Measurements from ENCODE around the gene PPARG. TPM values are rescaled to one million over a fixed set of nuclear protein-coding genes. Genes with fewer than 3 reads are reported as not detected.
A peak's percentile ranks its signal among the peaks of the same experiment; 100 is the strongest.

Gene PPARG
- total RNA-seq (2014; rRNA removed; shearing (Covaris generic)) (0.76 TPM in 1 of 2 replicates, not detected in the other), polyA plus RNA-seq (2016; fragmentation: Nextera tagmentation; extraction: Ambion mirVana) (0.49 and 0.79 TPM in 2 replicates)

DNA sequence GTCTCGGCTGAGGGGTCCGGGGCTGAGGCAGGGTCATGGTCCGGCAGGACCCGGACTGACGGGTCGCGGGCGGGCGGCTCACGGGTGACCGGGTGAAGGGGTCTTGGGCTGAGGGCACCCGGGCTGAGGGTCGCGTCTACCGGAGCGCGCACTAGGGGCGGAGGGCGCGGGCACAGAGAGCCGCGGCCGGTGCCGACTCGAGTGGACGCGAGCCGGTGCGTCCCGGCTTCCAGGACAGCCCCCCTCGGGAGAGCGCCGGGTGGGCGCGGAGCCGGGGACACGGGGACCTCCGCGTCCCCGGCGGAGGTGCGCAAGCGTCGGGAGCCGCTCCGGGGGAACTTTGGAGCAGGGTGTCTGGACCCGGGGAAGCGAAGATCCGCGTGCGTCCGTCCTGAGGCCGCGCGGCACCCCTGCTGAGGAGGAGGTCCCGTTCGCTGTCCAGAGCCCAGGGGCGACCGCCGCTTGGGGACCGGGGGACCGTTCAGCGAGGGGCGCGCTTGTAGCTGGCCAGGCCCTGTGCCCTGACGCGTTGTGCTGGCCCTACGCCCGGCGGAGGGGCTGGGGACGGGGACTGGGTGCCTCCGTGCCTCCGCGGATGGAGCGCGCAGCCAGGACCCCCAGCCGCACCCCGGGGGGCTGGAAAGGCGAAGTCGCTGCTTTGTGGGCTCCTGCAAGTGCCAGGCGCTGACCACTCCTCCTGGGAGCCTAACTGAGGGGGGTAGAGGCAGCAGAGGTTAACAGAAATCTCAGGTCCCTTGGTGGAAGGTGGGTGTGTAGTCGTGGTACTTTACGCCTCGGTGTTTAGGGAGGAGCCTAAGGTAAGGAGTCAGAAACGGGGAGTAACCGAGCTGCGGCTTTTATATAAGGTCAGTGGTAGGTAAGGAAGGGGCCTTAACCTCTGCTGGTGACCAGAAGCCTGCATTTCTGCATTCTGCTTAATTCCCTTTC, at the start of gene PPARG:
PPARG (plus strand) TSS at position 889 of the 948 bp plus-strand sequence. CDS start 90,642 bp downstream, outside the sequence.
- 2% methylated on average over 57 to 83 of the region's 87 CpGs for WGBS, 2 experiments (ENCODE audit: low coverage in 1 of 2, low lambda C conversion rate in 2 of 2, missing lambda C conversion rate in 2 of 2)
- Histone ChIP-seq H3K36me3 (ENCODE audit: low read depth) (no peaks in the 10 kb centered on the region), H3K27ac (no peak within 1 kb of the TSS), H3K4me1 (ENCODE audit: insufficient read depth) (no peaks in the 10 kb centered on the region), H3K4me3 (peak within 1 kb of the TSS; percentile 72), H3K27me3 (replicated peaks; ENCODE audit: insufficient read depth) (0 out of 2 replicates have a peak, but pooled peaks cover 4% of the 10 kb centered on the region), H2AFZ (peak within 1 kb of the TSS; percentile 81), H3F3A (ENCODE audit: insufficient read depth) (peaks cover 12% of the 10 kb centered on the region), H4K20me1 (ENCODE audit: insufficient read depth) (no peaks in the 10 kb centered on the region), H3K9me2 (ENCODE audit: insufficient read depth) (no peaks in the 10 kb centered on the region), H3K79me2 (ENCODE audit: insufficient read depth) (no peaks in the 10 kb centered on the region), H3K4me2 (ENCODE audit: unreplicated experiment) (peak within 1 kb of the TSS; percentile 78), H3K9me3 (ENCODE audit: low read depth) (no peaks in the 10 kb centered on the region), H3K9ac (peak within 1 kb of the TSS; percentile 59)
- in situ Hi-C loops (cut with MboI), result no loop called here
- TF ChIP-seq EZH2 (IDR thresholded peaks at IDR 0.05; ENCODE audit: insufficient read depth, poor library complexity, severe bottlenecking), result peak; percentile 12
- no peak for TF ChIP-seq EZH2phosphoT487 (IDR thresholded peaks at IDR 0.05; ENCODE audit: insufficient read depth, low read depth)
- DNase-seq, result peak; percentile 45

DNA sequence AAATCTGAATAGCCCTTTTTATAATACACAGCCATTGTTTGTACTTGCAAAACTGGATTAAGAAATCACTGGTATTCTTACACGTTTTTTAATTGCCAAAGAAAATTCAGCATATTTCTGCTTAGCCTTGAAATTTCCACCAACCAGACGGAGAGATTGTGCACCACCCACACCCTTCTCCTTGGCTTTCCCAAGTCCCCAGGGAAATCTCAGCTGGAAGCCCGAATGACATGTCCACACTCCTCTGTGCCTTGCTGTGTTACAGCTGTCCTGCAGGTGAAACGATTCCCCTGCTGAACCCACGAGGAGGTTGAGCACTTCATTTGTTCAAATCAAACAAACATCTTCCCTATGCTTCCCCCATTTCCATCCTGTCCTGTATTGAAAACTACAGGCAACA, 49.6 kb upstream of the PPARG start:
- H4K20me1 ChIP-seq (ENCODE audit: insufficient read depth), result no peaks in the 10 kb centered on the region
- no peak overlapping the region for H3K4me3 ChIP-seq
- H3K27ac ChIP-seq, result no peak overlapping the region
- H2AFZ ChIP-seq, result no peak overlapping the region
- no peaks in the 10 kb centered on the region for H3K36me3 ChIP-seq (ENCODE audit: low read depth)
- H3K9ac ChIP-seq, result no peak overlapping the region
- 10 to 14% methylated on average over 5 of the region's 5 CpGs for WGBS, 2 experiments (ENCODE audit: low coverage in 1 of 2, low lambda C conversion rate in 2 of 2, missing lambda C conversion rate in 2 of 2)
- no peaks in the 10 kb centered on the region for H3K9me2 ChIP-seq (ENCODE audit: insufficient read depth)
- no peak overlapping the region for H3K4me2 ChIP-seq (ENCODE audit: unreplicated experiment)
- H3F3A ChIP-seq (ENCODE audit: insufficient read depth), result no peaks in the 10 kb centered on the region
- peaks cover 35% of the 10 kb centered on the region for H3K27me3 ChIP-seq (replicated peaks; ENCODE audit: insufficient read depth)
- DNase-seq, result peak; percentile 8
- no peaks in the 10 kb centered on the region for H3K9me3 ChIP-seq (ENCODE audit: low read depth)
- in situ Hi-C loops (cut with MboI), result no loop called here
- no peak for TF ChIP-seq EZH2phosphoT487 (IDR thresholded peaks at IDR 0.05; ENCODE audit: insufficient read depth, low read depth)
- no peak for TF ChIP-seq EZH2 (IDR thresholded peaks at IDR 0.05; ENCODE audit: insufficient read depth, poor library complexity, severe bottlenecking)
- H3K4me1 ChIP-seq (ENCODE audit: insufficient read depth), result no peaks in the 10 kb centered on the region
- H3K79me2 ChIP-seq (ENCODE audit: insufficient read depth), result no peaks in the 10 kb centered on the region

DNA sequence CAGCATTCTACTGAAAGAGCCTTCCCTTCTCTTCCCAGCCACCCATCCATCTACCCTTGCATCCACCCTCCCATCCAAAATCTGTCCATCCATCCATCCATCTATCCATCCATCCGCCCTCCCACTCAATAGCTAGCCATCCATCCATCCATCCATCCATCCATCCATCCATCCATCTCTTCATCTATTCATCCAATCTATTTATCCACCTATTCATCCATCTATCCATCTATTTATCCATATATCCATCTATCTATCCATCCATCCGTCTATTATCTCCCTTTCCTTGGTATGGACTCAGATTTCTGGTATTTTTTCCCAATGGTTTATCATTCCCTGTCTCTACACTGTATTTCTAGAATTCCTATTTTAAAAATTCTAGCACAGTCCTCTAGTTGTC, 46.1 kb upstream of the PPARG start:
- H3K9me3 ChIP-seq (ENCODE audit: low read depth), result no peaks in the 10 kb centered on the region
- in situ Hi-C loops (cut with MboI), result no loop called here
- H4K20me1 ChIP-seq (ENCODE audit: insufficient read depth), result no peaks in the 10 kb centered on the region
- no peak overlapping the region for H3K27ac ChIP-seq
- no peak overlapping the region for H3K4me2 ChIP-seq (ENCODE audit: unreplicated experiment)
- no peak overlapping the region for H3K9ac ChIP-seq
- no peak overlapping the region for H2AFZ ChIP-seq
- H3K79me2 ChIP-seq (ENCODE audit: insufficient read depth), result no peaks in the 10 kb centered on the region
- peaks cover 45% of the 10 kb centered on the region for H3K27me3 ChIP-seq (replicated peaks; ENCODE audit: insufficient read depth)
- TF ChIP-seq EZH2 (IDR thresholded peaks at IDR 0.05; ENCODE audit: insufficient read depth, poor library complexity, severe bottlenecking) (no peak), EZH2phosphoT487 (IDR thresholded peaks at IDR 0.05; ENCODE audit: insufficient read depth, low read depth) (no peak)
- H3K4me1 ChIP-seq (ENCODE audit: insufficient read depth), result no peaks in the 10 kb centered on the region
- 14 to 30% methylated on average over 2 of the region's 2 CpGs for WGBS, 2 experiments (ENCODE audit: low coverage in 1 of 2, low lambda C conversion rate in 2 of 2, missing lambda C conversion rate in 2 of 2)
- H3F3A ChIP-seq (ENCODE audit: insufficient read depth), result no peaks in the 10 kb centered on the region
- no peaks in the 10 kb centered on the region for H3K36me3 ChIP-seq (ENCODE audit: low read depth)
- H3K9me2 ChIP-seq (ENCODE audit: insufficient read depth), result no peaks in the 10 kb centered on the region
- DNase-seq, result no peak
- no peak overlapping the region for H3K4me3 ChIP-seq

DNA sequence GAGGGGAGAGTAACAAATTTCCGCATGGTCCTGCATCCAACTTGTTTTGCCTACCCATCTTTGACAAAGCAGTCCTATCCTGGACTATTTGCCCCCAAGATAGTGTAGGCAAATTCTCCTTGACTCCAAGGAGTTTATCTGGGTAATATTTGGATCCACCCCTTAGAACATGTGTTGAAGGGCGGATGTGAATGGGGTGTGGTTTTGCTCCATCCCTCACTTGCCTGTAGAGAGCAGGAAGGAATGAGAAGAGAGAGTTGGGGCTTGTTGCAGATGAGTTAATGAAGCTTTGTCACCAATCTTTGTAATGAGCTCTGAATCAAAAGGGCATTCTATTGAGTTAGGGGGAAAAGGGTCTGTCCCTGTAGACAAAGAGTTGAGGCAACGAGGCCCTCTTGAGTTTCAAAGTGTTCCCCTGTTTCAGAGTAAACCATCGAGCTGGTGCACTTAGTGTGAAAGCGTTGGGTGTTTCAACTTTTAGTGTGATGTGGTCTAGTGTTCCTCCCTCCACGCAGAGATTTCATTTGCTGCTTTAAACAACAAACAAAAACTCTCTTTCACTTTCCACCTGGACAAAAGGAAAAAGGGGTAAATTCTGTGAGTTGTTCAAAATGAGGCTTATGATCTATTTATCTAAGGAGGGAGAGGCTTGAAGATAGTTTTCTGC, 42.2 kb upstream of the PPARG start:
- H3K4me2 ChIP-seq (ENCODE audit: unreplicated experiment), result no peak overlapping the region
- no peak overlapping the region for H3K9ac ChIP-seq
- no peaks in the 10 kb centered on the region for H3K79me2 ChIP-seq (ENCODE audit: insufficient read depth)
- H3K4me3 ChIP-seq, result no peak overlapping the region
- no peak for DNase-seq
- in situ Hi-C loops (cut with MboI), result no loop called here
- no peak overlapping the region for H3K27ac ChIP-seq
- no peak overlapping the region for H2AFZ ChIP-seq
- no peaks in the 10 kb centered on the region for H3K9me2 ChIP-seq (ENCODE audit: insufficient read depth)
- H4K20me1 ChIP-seq (ENCODE audit: insufficient read depth), result no peaks in the 10 kb centered on the region
- WGBS, 2 experiments (ENCODE audit: low coverage in 1 of 2, low lambda C conversion rate in 2 of 2, missing lambda C conversion rate in 2 of 2), result 20 to 36% methylated on average over 6 of the region's 6 CpGs
- no peak for TF ChIP-seq EZH2 (IDR thresholded peaks at IDR 0.05; ENCODE audit: insufficient read depth, poor library complexity, severe bottlenecking)
- TF ChIP-seq EZH2phosphoT487 (IDR thresholded peaks at IDR 0.05; ENCODE audit: insufficient read depth, low read depth), result no peak
- H3K36me3 ChIP-seq (ENCODE audit: low read depth), result no peaks in the 10 kb centered on the region
- H3K4me1 ChIP-seq (ENCODE audit: insufficient read depth), result no peaks in the 10 kb centered on the region
- H3K27me3 ChIP-seq (replicated peaks; ENCODE audit: insufficient read depth), result peaks cover 45% of the 10 kb centered on the region
- no peaks in the 10 kb centered on the region for H3K9me3 ChIP-seq (ENCODE audit: low read depth)
- H3F3A ChIP-seq (ENCODE audit: insufficient read depth), result no peaks in the 10 kb centered on the region
